ENCODE results near the gene WDR19. TPM values are rescaled to one million over a fixed set of nuclear protein-coding genes. Genes with fewer than 3 reads are reported as not detected.
"Not testable (repeated sequence)": the region's sequence is repeated elsewhere in the genome, so short reads cannot be mapped to it uniquely, and the experiment has no call there.

Gene WDR19
- total RNA-seq, 1 donor = 32.0 TPM

- no peak for TF ChIP-seq CTCF (IDR thresholded peaks at IDR 0.05; ENCODE audit: insufficient read depth, low read depth, low read length)
- no peak overlapping the region for H3K4me3 ChIP-seq (ENCODE audit: low read depth, low read length)
- no peak for DNase-seq (ENCODE audit: low read depth)
Measured at GRCh38 chr4:39274503-39274902, 92.2 kb downstream of the WDR19 start.

GRCh38 chr4:39277661-39278060 is 95.3 kb downstream of the WDR19 start:
- H3K4me3 ChIP-seq (ENCODE audit: low read depth, low read length); DNase-seq (ENCODE audit: low read depth): not testable (repeated sequence)

DNA sequence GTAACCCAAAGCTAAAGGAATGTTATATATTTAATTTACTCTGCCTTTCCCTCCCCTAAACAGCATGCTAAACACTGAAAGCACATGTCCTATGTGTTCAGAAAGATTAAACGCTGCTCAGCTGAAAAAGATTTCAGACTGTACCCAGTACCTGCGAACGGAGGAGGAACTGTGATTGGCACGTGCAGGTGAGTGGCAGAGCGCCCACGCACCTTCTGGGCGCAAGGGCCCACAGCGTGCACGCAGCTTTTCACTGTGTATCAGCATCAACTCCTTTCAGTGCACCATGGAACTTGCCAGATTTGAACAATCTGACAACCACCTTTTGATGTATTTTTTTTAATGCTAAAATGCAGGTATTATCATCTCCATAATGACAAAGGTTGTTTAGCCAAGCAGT is 96.1 kb downstream of the WDR19 start:
- TF ChIP-seq CTCF (IDR thresholded peaks at IDR 0.05; ENCODE audit: insufficient read depth, low read depth, low read length) = no peak

DNA sequence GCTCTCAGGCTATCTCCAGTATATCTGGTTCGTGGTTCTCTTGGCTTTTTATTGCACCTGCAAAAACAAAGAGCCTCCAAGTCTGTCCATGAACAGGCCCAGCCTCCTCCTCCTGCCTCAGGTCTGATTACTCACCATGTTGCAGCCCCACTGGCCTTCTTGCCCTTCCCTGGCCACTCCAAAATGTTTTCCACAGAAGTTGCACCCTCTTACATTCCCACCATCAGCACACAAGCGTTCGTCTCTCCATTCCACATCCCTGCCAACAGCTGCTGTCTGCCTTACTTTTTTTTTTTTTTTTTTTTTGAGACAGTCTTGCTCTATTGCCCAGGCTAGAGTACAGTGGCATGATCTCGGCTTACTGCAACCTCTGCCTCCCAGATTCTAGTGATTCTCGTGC is 97.1 kb downstream of the WDR19 start:
- no peak overlapping the region for H3K4me3 ChIP-seq (ENCODE audit: low read depth, low read length)
- no peak for TF ChIP-seq CTCF (IDR thresholded peaks at IDR 0.05; ENCODE audit: insufficient read depth, low read depth, low read length)
- DNase-seq (ENCODE audit: low read depth) = no peak

More for the DNA sequence above, 96.1 kb downstream of the WDR19 start:
- DNase-seq (ENCODE audit: low read depth) = no peak
- H3K4me3 ChIP-seq (ENCODE audit: low read depth, low read length) = no peak overlapping the region

- no peak for DNase-seq (ENCODE audit: low read depth)
- no peak overlapping the region for H3K4me3 ChIP-seq (ENCODE audit: low read depth, low read length)
- TF ChIP-seq CTCF (IDR thresholded peaks at IDR 0.05; ENCODE audit: insufficient read depth, low read depth, low read length) = no peak
Measured at GRCh38 chr4:39280770-39281169, 98.4 kb downstream of the WDR19 start.

DNA sequence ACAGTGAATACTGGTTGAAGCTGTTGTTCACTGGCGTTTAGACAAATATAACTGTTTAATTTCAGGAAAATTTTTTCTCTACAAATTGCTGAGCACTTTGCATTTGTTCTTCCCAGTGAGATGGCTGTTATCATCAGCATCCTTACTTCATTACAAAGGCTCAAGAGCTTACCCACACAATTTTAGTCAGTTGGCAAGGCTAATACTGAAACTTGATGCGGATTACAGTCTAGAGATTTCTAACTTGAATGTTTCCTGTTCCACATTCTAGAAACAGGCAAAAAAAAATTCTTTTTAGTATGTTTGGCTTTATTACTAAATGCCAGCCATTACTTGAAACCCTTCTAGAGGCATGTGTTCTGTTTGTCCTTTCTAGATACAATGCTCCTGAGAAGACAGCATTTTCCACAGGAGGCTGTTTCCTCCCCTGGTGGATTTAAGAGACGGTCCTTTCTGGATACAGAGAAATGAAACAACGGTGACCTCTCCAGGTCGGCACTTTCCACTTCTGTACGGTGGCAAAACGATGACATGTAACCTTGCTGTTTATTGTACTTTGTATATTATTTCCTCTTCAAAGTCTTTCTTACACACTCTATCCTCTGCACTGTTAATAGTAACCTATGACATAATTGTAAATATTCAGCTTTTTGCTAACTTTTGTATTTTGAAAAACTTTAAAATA is 102.9 kb downstream of the WDR19 start:
- no peak overlapping the region for H3K4me3 ChIP-seq (ENCODE audit: low read depth, low read length)
- TF ChIP-seq CTCF (IDR thresholded peaks at IDR 0.05; ENCODE audit: insufficient read depth, low read depth, low read length) = no peak
- DNase-seq (ENCODE audit: low read depth) = no peak

DNA sequence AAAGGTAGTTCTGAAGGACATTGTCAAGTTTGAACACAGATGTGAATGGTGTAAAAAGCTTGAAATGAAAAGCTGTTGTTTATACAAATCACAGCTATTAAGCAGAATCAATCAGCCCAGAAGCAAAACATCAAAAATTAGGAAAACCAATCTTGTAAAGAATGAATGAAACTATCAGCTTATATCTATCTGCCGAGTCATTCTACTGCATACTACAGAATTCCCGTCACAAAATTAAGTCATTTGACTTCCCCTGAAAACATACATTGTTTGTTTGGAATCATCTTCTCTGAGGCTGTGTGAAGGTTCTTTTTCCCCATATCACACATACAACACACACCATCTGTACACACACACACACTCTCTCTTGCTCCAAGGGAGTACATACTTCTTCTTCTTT is 103.5 kb downstream of the WDR19 start:
- DNase-seq (ENCODE audit: low read depth) = no peak
- no peak for TF ChIP-seq CTCF (IDR thresholded peaks at IDR 0.05; ENCODE audit: insufficient read depth, low read depth, low read length)
- H3K4me3 ChIP-seq (ENCODE audit: low read depth, low read length) = no peak overlapping the region

Measured in fibroblast of villous mesenchyme (primary cell).